DMS153 (cell line): ENCODE measurements around the gene SRSF12.
"Not testable (repeated sequence)": the region's sequence is repeated elsewhere in the genome, so short reads cannot be mapped to it uniquely, and the experiment has no call there.

ENCODE experiments used
- DNase-seq: peaks from one replicate; lab custom pipeline; 2025; lab: John Stamatoyannopoulos, UW

SRSF12 gene

GRCh38 chr6:89128256-89128671, 10.4 kb upstream of the SRSF12 start:
- not testable (repeated sequence) for DNase-seq

- peak; percentile 58 for DNase-seq
Measured at GRCh38 chr6:89122625-89123024, 4.8 kb upstream of the SRSF12 start.

- no peak for DNase-seq
Measured at GRCh38 chr6:89121934-89122333, 4.1 kb upstream of the SRSF12 start.

- no peak for DNase-seq
Measured at GRCh38 chr6:89120371-89120770, 2.5 kb upstream of the SRSF12 start.

GRCh38 chr6:89118931-89119330, 1.1 kb upstream of the SRSF12 start:
- DNase-seq = no peak

GRCh38 chr6:89116702-89117101, 1.2 kb downstream of the SRSF12 start:
- no peak for DNase-seq

- no peak for DNase-seq
Measured at GRCh38 chr6:89111933-89112332, 5.9 kb downstream of the SRSF12 start.

GRCh38 chr6:89110284-89110683, 7.6 kb downstream of the SRSF12 start:
- no peak for DNase-seq

GRCh38 chr6:89100114-89100513, 17.8 kb downstream of the SRSF12 start:
- no peak for DNase-seq

GRCh38 chr6:89098461-89098860, 19.4 kb downstream of the SRSF12 start:
- no peak for DNase-seq

GRCh38 chr6:89087881-89088280, 30.0 kb downstream of the SRSF12 start:
- no peak for DNase-seq

- no peak for DNase-seq
Measured at GRCh38 chr6:89085409-89086205, 32.3 kb downstream of the SRSF12 start.

GRCh38 chr6:89084954-89085353, 32.9 kb downstream of the SRSF12 start:
- no peak for DNase-seq

GRCh38 chr6:89084542-89084941, 33.3 kb downstream of the SRSF12 start:
- DNase-seq = no peak

- DNase-seq = no peak
Measured at GRCh38 chr6:89082486-89082891, 35.4 kb downstream of the SRSF12 start.

GRCh38 chr6:89081423-89082322, 36.2 kb downstream of the SRSF12 start:
- DNase-seq = peak; percentile 96

- no peak for DNase-seq
Measured at GRCh38 chr6:89081129-89081422, 36.8 kb downstream of the SRSF12 start.

GRCh38 chr6:89080281-89081128, 37.4 kb downstream of the SRSF12 start, which contains the start of gene PNRC1:
PNRC1 (plus strand) TSS chr6:89080751; CDS start chr6:89080895, 144 bp downstream.
- peak; percentile 99 for DNase-seq

- no peak for DNase-seq
Measured at GRCh38 chr6:89079511-89080234, 38.2 kb downstream of the SRSF12 start.

GRCh38 chr6:89073840-89074239, 44.0 kb downstream of the SRSF12 start:
- DNase-seq = no peak

- no peak for DNase-seq
Measured at GRCh38 chr6:89073014-89073620, 44.8 kb downstream of the SRSF12 start.
